ENCODE data around the gene ACTA1. TPM values are rescaled to one million over a fixed set of nuclear protein-coding genes. Genes with fewer than 3 reads are reported as not detected.
"Not testable (repeated sequence)": the region's sequence is repeated elsewhere in the genome, so short reads cannot be mapped to it uniquely, and the experiment has no call there.

ACTA1 gene
- polyA plus RNA-seq (2011; rRNA removed) (not detected in 2 replicates), polyA minus RNA-seq (2011; rRNA and poly(A)+ RNA removed) (not detected in 2 replicates)

DNA sequence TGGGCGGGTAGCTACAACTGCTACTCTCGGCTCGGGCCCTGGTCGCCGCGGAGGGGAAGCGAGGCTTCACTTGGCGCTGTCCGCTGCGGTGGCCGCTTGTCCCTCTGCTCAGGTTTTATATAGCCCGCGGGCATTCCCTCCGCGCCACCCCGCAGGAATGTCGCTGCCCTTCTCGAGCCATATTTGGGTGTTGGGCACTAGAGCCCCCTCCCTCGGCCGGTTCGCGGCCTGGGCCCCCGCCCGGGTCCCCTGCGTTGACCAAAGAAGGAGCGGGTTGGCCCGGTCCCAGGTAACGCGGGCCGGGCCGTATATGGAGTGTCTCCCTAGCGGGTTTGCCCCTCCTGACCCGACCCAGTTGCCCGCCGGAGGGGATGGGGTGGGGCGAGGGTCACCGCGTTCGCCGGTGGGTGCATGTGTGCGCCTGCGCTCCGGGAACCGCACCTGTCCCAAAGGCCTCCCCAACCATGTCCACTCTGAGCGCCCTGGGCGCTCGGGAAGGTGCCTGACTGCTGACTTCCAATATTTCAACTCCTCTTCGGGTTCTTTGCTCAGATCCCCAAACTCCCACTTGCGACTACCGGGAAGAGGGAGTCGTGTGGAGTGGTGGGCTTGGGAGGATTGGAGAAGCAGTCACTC lies at the start of gene ACTA1:
ACTA1 (minus strand) TSS at position 90 of the 636 bp plus-strand sequence. CDS start 979 bp downstream, outside the sequence.
- Histone ChIP-seq H3K27me3 (ENCODE audit: control insufficient read depth, insufficient read depth, low read length) (peaks cover 56% of the 10 kb centered on the region), H3K9me3 (ENCODE audit: control insufficient read depth, insufficient read depth, low read length) (peaks cover 5% of the 10 kb centered on the region; the same call in 1 of the 2 replicates), H3K4me3 (ENCODE audit: low read depth, low read length) (no peak within 1 kb of the TSS), H3K27ac (ENCODE audit: low read depth, low read length) (no peak within 1 kb of the TSS)
- ChIA-PET CTCF (no interaction called here), POLR2A (no interaction called here)
- TF ChIP-seq, protein P1, sequence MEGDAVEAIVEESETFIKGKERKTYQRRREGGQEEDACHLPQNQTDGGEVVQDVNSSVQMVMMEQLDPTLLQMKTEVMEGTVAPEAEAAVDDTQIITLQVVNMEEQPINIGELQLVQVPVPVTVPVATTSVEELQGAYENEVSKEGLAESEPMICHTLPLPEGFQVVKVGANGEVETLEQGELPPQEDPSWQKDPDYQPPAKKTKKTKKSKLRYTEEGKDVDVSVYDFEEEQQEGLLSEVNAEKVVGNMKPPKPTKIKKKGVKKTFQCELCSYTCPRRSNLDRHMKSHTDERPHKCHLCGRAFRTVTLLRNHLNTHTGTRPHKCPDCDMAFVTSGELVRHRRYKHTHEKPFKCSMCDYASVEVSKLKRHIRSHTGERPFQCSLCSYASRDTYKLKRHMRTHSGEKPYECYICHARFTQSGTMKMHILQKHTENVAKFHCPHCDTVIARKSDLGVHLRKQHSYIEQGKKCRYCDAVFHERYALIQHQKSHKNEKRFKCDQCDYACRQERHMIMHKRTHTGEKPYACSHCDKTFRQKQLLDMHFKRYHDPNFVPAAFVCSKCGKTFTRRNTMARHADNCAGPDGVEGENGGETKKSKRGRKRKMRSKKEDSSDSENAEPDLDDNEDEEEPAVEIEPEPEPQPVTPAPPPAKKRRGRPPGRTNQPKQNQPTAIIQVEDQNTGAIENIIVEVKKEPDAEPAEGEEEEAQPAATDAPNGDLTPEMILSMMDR (IDR thresholded peaks at IDR 0.05; ENCODE audit: low read depth, low read length), result no peak
- no peak for DNase-seq (ENCODE audit: low read depth, low spot score)

DNA sequence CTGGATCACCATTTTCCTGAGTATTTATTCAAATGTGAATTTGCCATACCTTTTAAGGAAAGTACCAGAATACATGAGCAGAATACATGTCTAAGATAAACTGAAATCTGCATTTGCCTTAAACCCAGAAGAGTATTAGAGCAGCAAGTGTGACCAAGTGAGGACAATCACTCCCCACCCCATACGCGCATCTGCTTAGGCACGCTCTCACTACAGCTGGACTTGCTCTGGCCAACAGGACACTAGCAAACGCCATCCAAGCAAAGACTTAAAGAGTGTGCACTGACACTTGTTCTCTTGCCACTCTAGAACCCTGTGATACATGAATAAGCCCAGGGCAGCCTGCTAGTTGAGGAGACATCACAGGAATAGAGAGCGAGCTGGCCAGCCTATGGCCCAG lies 48.6 kb upstream of the ACTA1 start:
- TF ChIP-seq, protein P1 (IDR thresholded peaks at IDR 0.05; ENCODE audit: low read depth, low read length), result no peak
- Histone ChIP-seq H3K4me3 (ENCODE audit: low read depth, low read length) (no peak overlapping the region), H3K27ac (ENCODE audit: low read depth, low read length) (no peak overlapping the region), H3K27me3 (ENCODE audit: control insufficient read depth, insufficient read depth, low read length) (no peaks in the 10 kb centered on the region), H3K9me3 (ENCODE audit: control insufficient read depth, insufficient read depth, low read length) (no peaks in the 10 kb centered on the region)
- no peak for DNase-seq (ENCODE audit: low read depth, low spot score)
- ChIA-PET CTCF (interaction anchor here (0.5 to 8.8 kb wide), 41 partner anchors 9 to 818 kb away, joined by 3 to 207 read pairs (median 5); no protein-coding TSS in a partner anchor), POLR2A (interaction anchor here (0.8 kb wide), 1 partner anchor 25 kb away, joined by 5 read pairs; the partner anchor contains the start of gene NUP133)

DNA sequence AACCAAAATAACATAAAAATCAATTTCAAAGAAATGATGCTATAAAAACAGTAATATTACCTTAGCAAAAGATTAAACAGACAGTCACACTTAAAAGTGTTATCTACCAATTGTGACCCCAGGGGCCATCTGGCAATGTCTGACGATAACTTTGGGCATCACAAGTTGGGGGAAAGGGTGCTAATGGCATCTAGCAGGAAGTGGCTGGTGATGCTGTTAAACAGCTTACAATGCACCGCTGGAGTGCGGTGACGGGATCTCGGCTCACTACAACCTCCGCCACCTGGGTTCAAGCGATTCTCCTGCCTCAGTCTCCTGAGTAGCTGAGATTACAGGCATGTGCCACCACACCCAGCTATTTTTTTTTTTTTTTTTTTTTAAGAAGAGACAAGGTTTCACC lies 46.6 kb upstream of the ACTA1 start:
- Histone ChIP-seq H3K4me3 (ENCODE audit: low read depth, low read length) (no peak overlapping the region), H3K27ac (ENCODE audit: low read depth, low read length) (no peak overlapping the region), H3K27me3 (ENCODE audit: control insufficient read depth, insufficient read depth, low read length) (no peaks in the 10 kb centered on the region), H3K9me3 (ENCODE audit: control insufficient read depth, insufficient read depth, low read length) (no peaks in the 10 kb centered on the region)
- TF ChIP-seq, protein P1 (IDR thresholded peaks at IDR 0.05; ENCODE audit: low read depth, low read length), result no peak
- ChIA-PET CTCF (interaction anchor here (0.6 to 8.8 kb wide), 11 partner anchors 11 to 829 kb away, joined by 3 to 207 read pairs (median 4); no protein-coding TSS in a partner anchor), POLR2A (no interaction called here)
- DNase-seq (ENCODE audit: low read depth, low spot score), result no peak

DNA sequence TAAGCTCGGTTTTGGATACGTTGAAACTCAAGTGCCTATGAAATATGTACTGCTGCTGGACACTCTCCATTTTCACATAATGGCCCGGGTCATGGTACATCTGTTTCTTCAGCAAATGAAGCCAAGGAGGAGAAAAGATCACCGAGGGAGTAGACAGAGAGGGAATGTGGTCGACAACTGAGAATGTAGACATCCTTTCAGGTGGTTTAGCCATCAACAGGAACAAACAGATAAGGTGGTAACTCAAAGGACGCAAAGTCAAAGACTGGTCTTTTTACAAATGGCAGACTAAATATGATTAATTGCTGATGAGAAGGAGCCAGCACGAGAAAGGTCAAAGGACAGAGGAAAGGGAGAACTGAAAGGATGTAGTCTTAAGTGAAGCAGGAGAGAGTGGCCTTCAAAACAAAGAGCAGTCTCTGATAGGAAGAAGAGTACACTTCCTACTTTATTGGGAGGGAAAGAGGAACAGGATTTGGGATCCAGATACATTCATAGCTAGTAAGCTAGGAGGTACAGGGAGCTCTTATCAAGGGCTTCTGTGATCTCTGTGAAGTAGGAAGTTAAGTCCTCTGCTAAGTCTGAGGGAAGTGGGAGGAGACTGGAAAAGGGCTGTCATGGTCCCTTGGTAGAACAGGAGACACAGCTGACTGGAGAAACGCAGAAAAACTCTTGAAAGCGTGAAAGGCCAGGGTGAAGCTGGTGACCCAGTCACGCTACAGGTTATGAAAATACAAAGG lies 45.9 kb upstream of the ACTA1 start:
- H3K4me3 ChIP-seq (ENCODE audit: low read depth, low read length), result no peak overlapping the region
- H3K27me3 ChIP-seq (ENCODE audit: control insufficient read depth, insufficient read depth, low read length), result no peaks in the 10 kb centered on the region
- POLR2A ChIA-PET, result no interaction called here
- CTCF ChIA-PET, result interaction anchor here (0.6 to 8.8 kb wide), 9 partner anchors 12 to 828 kb away, joined by 3 to 207 read pairs (median 4); no protein-coding TSS in a partner anchor
- no peak for DNase-seq (ENCODE audit: low read depth, low spot score)
- no peak overlapping the region for H3K27ac ChIP-seq (ENCODE audit: low read depth, low read length)
- TF ChIP-seq, protein P1 (IDR thresholded peaks at IDR 0.05; ENCODE audit: low read depth, low read length), result no peak
- H3K9me3 ChIP-seq (ENCODE audit: control insufficient read depth, insufficient read depth, low read length), result no peaks in the 10 kb centered on the region

DNA sequence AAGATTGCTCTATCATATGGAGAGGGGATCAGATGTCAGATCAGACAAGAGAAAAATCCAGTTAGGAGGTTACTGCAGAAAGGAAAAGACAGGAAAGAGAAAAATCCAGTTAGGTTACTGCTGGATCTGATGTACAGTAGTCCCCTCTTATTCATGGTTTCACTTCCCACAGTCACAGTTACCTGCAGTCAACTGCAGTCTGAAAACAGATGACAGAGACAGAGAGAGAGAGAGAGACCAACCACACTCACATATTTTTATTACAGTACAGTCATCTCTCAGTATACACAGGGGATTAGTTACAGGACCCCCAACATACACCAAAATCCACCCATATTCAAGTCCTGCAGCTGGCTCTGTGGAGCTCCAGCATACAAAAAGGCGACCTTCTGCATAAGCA lies 45.0 kb upstream of the ACTA1 start:
- H3K9me3 ChIP-seq (ENCODE audit: control insufficient read depth, insufficient read depth, low read length), result no peaks in the 10 kb centered on the region
- POLR2A ChIA-PET, result no interaction called here
- H3K27me3 ChIP-seq (ENCODE audit: control insufficient read depth, insufficient read depth, low read length), result no peaks in the 10 kb centered on the region
- no peak for DNase-seq (ENCODE audit: low read depth, low spot score)
- no peak overlapping the region for H3K4me3 ChIP-seq (ENCODE audit: low read depth, low read length)
- no peak overlapping the region for H3K27ac ChIP-seq (ENCODE audit: low read depth, low read length)
- CTCF ChIA-PET, result interaction anchor here (2.0 to 8.8 kb wide), 2 partner anchors 220 to 222 kb away, joined by 11 to 207 read pairs; no protein-coding TSS in a partner anchor
- TF ChIP-seq, protein P1 (IDR thresholded peaks at IDR 0.05; ENCODE audit: low read depth, low read length), result no peak

DNA sequence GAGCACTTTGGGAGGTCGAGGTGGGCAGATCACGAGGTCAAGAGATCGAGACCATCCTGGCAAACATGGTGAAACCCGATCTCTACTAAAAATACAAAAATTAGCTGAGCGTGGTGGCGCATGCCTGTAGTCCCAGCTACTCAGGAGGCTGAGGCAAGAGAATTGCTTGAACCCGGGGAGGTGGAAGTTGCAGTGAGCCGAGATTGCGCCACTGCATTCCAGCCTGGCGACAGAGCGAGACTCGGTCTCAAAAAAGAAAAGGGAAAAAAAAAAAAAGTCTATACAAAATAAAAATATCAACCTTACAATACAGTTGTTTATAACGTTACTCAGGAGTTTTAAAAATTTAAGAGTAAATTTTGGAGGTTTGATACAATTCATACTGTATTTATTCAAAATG lies 42.0 kb upstream of the ACTA1 start:
- H3K4me3 ChIP-seq (ENCODE audit: low read depth, low read length); POLR2A ChIA-PET; H3K27me3 ChIP-seq (ENCODE audit: control insufficient read depth, insufficient read depth, low read length); DNase-seq (ENCODE audit: low read depth, low spot score); H3K27ac ChIP-seq (ENCODE audit: low read depth, low read length); H3K9me3 ChIP-seq (ENCODE audit: control insufficient read depth, insufficient read depth, low read length): not testable (repeated sequence)
- CTCF ChIA-PET, result interaction anchor here (1.1 to 2.1 kb wide), 2 partner anchors 217 to 220 kb away, joined by 6 to 9 read pairs; no protein-coding TSS in a partner anchor

Measured in AG04450 (cell line).